HepG2 (cell line): ENCODE results near the gene ENPP1. TPM values are rescaled to one million over a fixed set of nuclear protein-coding genes. Genes with fewer than 3 reads are reported as not detected.

Experiments used
- BRCA1 ChIP-seq: sonication (generic); formaldehyde crosslinking; IDR thresholded peaks from 2 replicates; pipeline ENCODE4 v1.4.0; 2020; ENCODE audit warnings: missing genetic modification reagents
- ETV5 ChIP-seq: IDR thresholded peaks from 2 replicates; pipeline ENCODE4 v1.6.1; 2018; ENCODE audit warnings: missing biosample characterization, missing genetic modification reagents, inconsistent platforms, borderline replicate concordance
- FOXA1 ChIP-seq, 2 experiments: fragments of 450-650 bp in 1 of 2; sonication (generic) in 1 of 2; formaldehyde crosslinking in 1 of 2; IDR thresholded peaks; 2 replicates each; pipeline versions ENCODE4 v1.4.0 to v1.6.1; 2016 to 2020; ENCODE audit warnings: missing genetic modification reagents in 1 of 2
- GLI4 ChIP-seq: sonication (generic); formaldehyde crosslinking; IDR thresholded peaks from 2 replicates; pipeline ENCODE4 v1.5.1; 2020; ENCODE audit warnings: missing genetic modification reagents, mild to moderate bottlenecking, moderate library complexity, borderline replicate concordance
- MED1 ChIP-seq: sonication (generic); formaldehyde crosslinking; IDR thresholded peaks from 2 replicates; pipeline ENCODE4 v1.4.0; 2020; ENCODE audit warnings: missing genetic modification reagents
- MLLT10 ChIP-seq: sonication (generic); formaldehyde crosslinking; IDR thresholded peaks from 2 replicates; pipeline ENCODE4 v1.4.0; 2020; ENCODE audit warnings: missing genetic modification reagents
- NAIF1 ChIP-seq: sonication (generic); formaldehyde crosslinking; IDR thresholded peaks from 2 replicates; pipeline ENCODE4 v1.5.0; 2020; ENCODE audit warnings: mild to moderate bottlenecking, missing genetic modification reagents, borderline replicate concordance
- PAWR ChIP-seq: sonication (generic); formaldehyde crosslinking; IDR thresholded peaks from 2 replicates; pipeline ENCODE4 v1.4.0; 2020; ENCODE audit warnings: missing genetic modification reagents, mild to moderate bottlenecking, borderline replicate concordance
- PHF20 ChIP-seq: sonication (generic); formaldehyde crosslinking; IDR thresholded peaks from 2 replicates; pipeline ENCODE4 v1.5.0; 2020; ENCODE audit warnings: mild to moderate bottlenecking, missing genetic modification reagents
- SRSF1 ChIP-seq: fragments of 200-400 bp; formaldehyde crosslinking; optimal IDR thresholded peaks from 2 replicates; pipeline ENCODE3; 2017; ENCODE audit warnings: mild to moderate bottlenecking, low read depth, low read length, moderate library complexity
- SRSF9 ChIP-seq: fragments of 200-400 bp; formaldehyde crosslinking; IDR thresholded peaks from 2 replicates; pipeline ENCODE4 v1.6.1; 2018; ENCODE audit warnings: borderline replicate concordance, mild to moderate bottlenecking, low read depth, low read length; ENCODE audit not compliant: insufficient read depth, poor library complexity, severe bottlenecking
- TCF7 ChIP-seq: sonication (generic); IDR thresholded peaks from 2 replicates; pipeline ENCODE4 v1.6.1; 2016; ENCODE audit warnings: antibody characterized with exemption, low read depth
- ZNF350 ChIP-seq: sonication (generic); formaldehyde crosslinking; IDR thresholded peaks from 2 replicates; pipeline ENCODE4 v1.4.0; 2020; ENCODE audit warnings: mild to moderate bottlenecking, low read depth, missing genetic modification reagents, borderline replicate concordance
- ZNF367 ChIP-seq: sonication (generic); formaldehyde crosslinking; IDR thresholded peaks from 2 replicates; pipeline ENCODE4 v1.4.0; 2020; ENCODE audit warnings: missing genetic modification reagents, borderline replicate concordance
- ZNF567 ChIP-seq: sonication (generic); formaldehyde crosslinking; IDR thresholded peaks from 2 replicates; pipeline ENCODE4 v1.8.1; 2023; ENCODE audit warnings: mild to moderate bottlenecking, missing genetic modification reagents, borderline replicate concordance
- ZNF570 ChIP-seq: sonication (generic); formaldehyde crosslinking; IDR thresholded peaks from 2 replicates; pipeline ENCODE4 v1.4.0; 2020; ENCODE audit warnings: mild to moderate bottlenecking, missing genetic modification reagents, borderline replicate concordance
- ZNF589 ChIP-seq: sonication (generic); formaldehyde crosslinking; conservative IDR thresholded peaks from 2 replicates; pipeline ENCODE4 v1.8.0; 2022; ENCODE audit warnings: mild to moderate bottlenecking, moderate library complexity, missing genetic modification reagents
- ZNF746 ChIP-seq: sonication (generic); formaldehyde crosslinking; IDR thresholded peaks from 2 replicates; pipeline ENCODE4 v1.8.0; 2022; ENCODE audit warnings: mild to moderate bottlenecking, missing genetic modification reagents
- ZNF788 ChIP-seq: sonication (generic); formaldehyde crosslinking; IDR thresholded peaks from 2 replicates; pipeline ENCODE4 v1.5.0; 2020; ENCODE audit warnings: mild to moderate bottlenecking, missing genetic modification reagents, borderline replicate concordance
- polyA plus RNA-seq, 8 experiments: library from polyadenylated mRNA; depleted of rRNA in 3 of 8; stranded (reverse) in 7 of 8; unstranded in 1 of 8; fragments of >200 nt; fragmentation: Illumina TruSeq in 4 of 8; extraction: Trizol in 4 of 8; gene quantifications; 2 replicates each; pipeline versions ENCODE4 v1.2.1 to v1.2.3, GENCODE V29; 2011 to 2016; ENCODE audit warnings: low read depth in 4 of 8, missing spikeins in 1 of 8, mixed read lengths in 1 of 8; ENCODE audit not compliant: insufficient read depth in 1 of 8
- total RNA-seq, 5 experiments: library from RNA; depleted of rRNA; stranded (reverse); fragments of >200 nt; fragmentation: Illumina TruSeq; extraction: Trizol; gene quantifications; 2 replicates each; pipeline ENCODE4 v1.2.3, GENCODE V29; 2016; ENCODE audit warnings: low read depth in 1 of 5
- TF ChIP-seq, protein P1 (sequence below): sonication (generic); formaldehyde crosslinking; IDR thresholded peaks from 2 replicates; pipeline ENCODE4 v1.5.0; 2020; ENCODE audit warnings: missing genetic modification reagents, mild to moderate bottlenecking, borderline replicate concordance
- TF ChIP-seq, protein P2 (sequence below): sonication (generic); formaldehyde crosslinking; IDR thresholded peaks from 2 replicates; pipeline ENCODE4 v1.4.0; 2020; ENCODE audit warnings: missing genetic modification reagents
- TF ChIP-seq, protein P3 (sequence below): sonication (generic); formaldehyde crosslinking; IDR thresholded peaks from 2 replicates; pipeline ENCODE4 v1.4.0; 2020; ENCODE audit warnings: low read depth, mild to moderate bottlenecking, missing genetic modification reagents
- TF ChIP-seq, protein P4 (sequence below): sonication (generic); formaldehyde crosslinking; IDR thresholded peaks from 2 replicates; pipeline ENCODE4 v1.4.0; 2020; ENCODE audit warnings: missing genetic modification reagents

Gene ENPP1
- total and polyA plus RNA-seq, 2 of the 13 experiments (the other 11 are each of a cell fraction or from before 2014, with no cell fraction given), result 56.5 to 160 TPM

GRCh38 chr6:131894493-131895424 lies 86.9 kb downstream of the ENPP1 start (continued):
- TF ChIP-seq, protein P1, sequence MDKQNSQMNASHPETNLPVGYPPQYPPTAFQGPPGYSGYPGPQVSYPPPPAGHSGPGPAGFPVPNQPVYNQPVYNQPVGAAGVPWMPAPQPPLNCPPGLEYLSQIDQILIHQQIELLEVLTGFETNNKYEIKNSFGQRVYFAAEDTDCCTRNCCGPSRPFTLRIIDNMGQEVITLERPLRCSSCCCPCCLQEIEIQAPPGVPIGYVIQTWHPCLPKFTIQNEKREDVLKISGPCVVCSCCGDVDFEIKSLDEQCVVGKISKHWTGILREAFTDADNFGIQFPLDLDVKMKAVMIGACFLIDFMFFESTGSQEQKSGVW (CRISPR knock-in tag), result no peak
- TF ChIP-seq GLI4 (peak; percentile 37; the same call in 1 of the 2 replicates), SRSF9 (no peak), BRCA1 (CRISPR knock-in tag) (peak; percentile 63; the same call in 1 of the 2 replicates), PAWR (CRISPR knock-in tag) (no peak), ZNF788 (CRISPR knock-in tag) (no peak; the same call in 1 of the 2 replicates), SRSF1 (no peak), MLLT10 (CRISPR knock-in tag) (no peak), TCF7 (peak; percentile 81), ZNF350 (CRISPR knock-in tag) (no peak), NAIF1 (CRISPR knock-in tag) (no peak), MED1 (CRISPR knock-in tag) (peak; percentile 96), ETV5 (CRISPR knock-in tag) (peak; percentile 61; the same call in 1 of the 2 replicates), PHF20 (no peak), ZNF367 (no peak), ZNF746 (CRISPR knock-in tag) (no peak), ZNF570 (no peak; the same call in 1 of the 2 replicates), FOXA1 (IDR thresholded peaks at IDR 0.05) (peak; percentile 90), FOXA1 (CRISPR knock-in tag; IDR thresholded peaks at IDR 0.05) (peak; percentile 99), ZNF589 (0 out of 2 replicates have a peak, but pooled peaks have one; percentile 55), ZNF567 (CRISPR knock-in tag) (peak; percentile 88; the same call in 1 of the 2 replicates)
- TF ChIP-seq, protein P2, sequence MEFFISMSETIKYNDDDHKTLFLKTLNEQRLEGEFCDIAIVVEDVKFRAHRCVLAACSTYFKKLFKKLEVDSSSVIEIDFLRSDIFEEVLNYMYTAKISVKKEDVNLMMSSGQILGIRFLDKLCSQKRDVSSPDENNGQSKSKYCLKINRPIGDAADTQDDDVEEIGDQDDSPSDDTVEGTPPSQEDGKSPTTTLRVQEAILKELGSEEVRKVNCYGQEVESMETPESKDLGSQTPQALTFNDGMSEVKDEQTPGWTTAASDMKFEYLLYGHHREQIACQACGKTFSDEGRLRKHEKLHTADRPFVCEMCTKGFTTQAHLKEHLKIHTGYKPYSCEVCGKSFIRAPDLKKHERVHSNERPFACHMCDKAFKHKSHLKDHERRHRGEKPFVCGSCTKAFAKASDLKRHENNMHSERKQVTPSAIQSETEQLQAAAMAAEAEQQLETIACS (CRISPR knock-in tag), result no peak
- TF ChIP-seq, protein P3, sequence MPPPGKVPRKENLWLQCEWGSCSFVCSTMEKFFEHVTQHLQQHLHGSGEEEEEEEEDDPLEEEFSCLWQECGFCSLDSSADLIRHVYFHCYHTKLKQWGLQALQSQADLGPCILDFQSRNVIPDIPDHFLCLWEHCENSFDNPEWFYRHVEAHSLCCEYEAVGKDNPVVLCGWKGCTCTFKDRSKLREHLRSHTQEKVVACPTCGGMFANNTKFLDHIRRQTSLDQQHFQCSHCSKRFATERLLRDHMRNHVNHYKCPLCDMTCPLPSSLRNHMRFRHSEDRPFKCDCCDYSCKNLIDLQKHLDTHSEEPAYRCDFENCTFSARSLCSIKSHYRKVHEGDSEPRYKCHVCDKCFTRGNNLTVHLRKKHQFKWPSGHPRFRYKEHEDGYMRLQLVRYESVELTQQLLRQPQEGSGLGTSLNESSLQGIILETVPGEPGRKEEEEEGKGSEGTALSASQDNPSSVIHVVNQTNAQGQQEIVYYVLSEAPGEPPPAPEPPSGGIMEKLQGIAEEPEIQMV, result no peak; the same call in 1 of the 2 replicates
- TF ChIP-seq, protein P4, sequence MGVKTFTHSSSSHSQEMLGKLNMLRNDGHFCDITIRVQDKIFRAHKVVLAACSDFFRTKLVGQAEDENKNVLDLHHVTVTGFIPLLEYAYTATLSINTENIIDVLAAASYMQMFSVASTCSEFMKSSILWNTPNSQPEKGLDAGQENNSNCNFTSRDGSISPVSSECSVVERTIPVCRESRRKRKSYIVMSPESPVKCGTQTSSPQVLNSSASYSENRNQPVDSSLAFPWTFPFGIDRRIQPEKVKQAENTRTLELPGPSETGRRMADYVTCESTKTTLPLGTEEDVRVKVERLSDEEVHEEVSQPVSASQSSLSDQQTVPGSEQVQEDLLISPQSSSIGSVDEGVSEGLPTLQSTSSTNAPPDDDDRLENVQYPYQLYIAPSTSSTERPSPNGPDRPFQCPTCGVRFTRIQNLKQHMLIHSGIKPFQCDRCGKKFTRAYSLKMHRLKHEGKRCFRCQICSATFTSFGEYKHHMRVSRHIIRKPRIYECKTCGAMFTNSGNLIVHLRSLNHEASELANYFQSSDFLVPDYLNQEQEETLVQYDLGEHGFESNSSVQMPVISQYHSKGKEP, result no peak
